DND-41 (cell line): ENCODE results near the gene GET4.

ENCODE experiments used
- ATAC-seq: fragments of 200-7000 bp; cut with Tn5 transposase; 3 replicates; pipeline ENCODE4 v1.9.1; 2021; ENCODE audit warnings: low read depth; ENCODE audit not compliant: insufficient read depth
- DNase-seq: peaks from one replicate; pipeline ENCODE4 v3.0.0-alpha.2; 2020
- H2AFZ ChIP-seq: 2 replicates; pipeline ENCODE4 v1.6.0; 2012; ENCODE audit warnings: low read depth, low read length
- H3K27ac ChIP-seq: 2 replicates; pipeline ENCODE4 v1.5.1; 2012; ENCODE audit warnings: low read length, inconsistent platforms
- H3K27me3 ChIP-seq: fragments of 200-600 bp; sonication (generic); 2 replicates; pipeline ENCODE4 v1.6.0; 2012; ENCODE audit warnings: low read length, mild to moderate bottlenecking, inconsistent platforms; ENCODE audit not compliant: insufficient read depth, poor library complexity
- H3K36me3 ChIP-seq: 2 replicates; pipeline ENCODE4 v1.5.1; 2012; ENCODE audit warnings: low read length, inconsistent platforms; ENCODE audit not compliant: insufficient read depth
- H3K4me1 ChIP-seq: 2 replicates; pipeline ENCODE4 v1.5.1; 2012; ENCODE audit warnings: mild to moderate bottlenecking, low read length; ENCODE audit not compliant: insufficient read depth
- H3K4me2 ChIP-seq: 2 replicates; pipeline ENCODE4 v1.6.0; 2012; ENCODE audit warnings: mild to moderate bottlenecking, moderate library complexity, low read length, inconsistent platforms; ENCODE audit not compliant: insufficient read depth
- H3K4me3 ChIP-seq, 2 experiments: fragments of 200-600 bp in 1 of 2; shearing (Covaris generic) in 1 of 2; 2 replicates each; pipeline ENCODE4 v1.5.1; 2012 to 2016; ENCODE audit warnings: inconsistent platforms in 2 of 2, low read length in 2 of 2, mild to moderate bottlenecking in 2 of 2, low read depth in 1 of 2, moderate library complexity in 1 of 2
- H3K79me2 ChIP-seq: 2 replicates; pipeline ENCODE4 v1.6.0; 2012; ENCODE audit warnings: low read length, inconsistent platforms; ENCODE audit not compliant: insufficient read depth
- H3K9ac ChIP-seq: 2 replicates; pipeline ENCODE4 v1.6.0; 2012; ENCODE audit warnings: low read depth, mild to moderate bottlenecking, inconsistent platforms, low read length, moderate library complexity
- H3K9me3 ChIP-seq: 2 replicates; pipeline ENCODE4 v1.5.1; 2012; ENCODE audit warnings: low read length, moderate library complexity, mild to moderate bottlenecking, inconsistent platforms; ENCODE audit not compliant: insufficient read depth, severe bottlenecking
- H4K20me1 ChIP-seq: 2 replicates; pipeline ENCODE4 v1.6.0; 2012; ENCODE audit warnings: low read length; ENCODE audit not compliant: insufficient read depth
- CTCF ChIP-seq: IDR thresholded peaks from 2 replicates; pipeline ENCODE4 v1.5.1; 2012; ENCODE audit warnings: borderline replicate concordance, low read length, moderate library complexity, mild to moderate bottlenecking; ENCODE audit not compliant: poor library complexity, severe bottlenecking; ENCODE audit errors: extremely low read depth
- EZH2 ChIP-seq: IDR thresholded peaks from 3 replicates; pipeline ENCODE4 v1.6.1; 2012; ENCODE audit warnings: borderline replicate concordance, low read depth, mild to moderate bottlenecking, moderate library complexity, low read length, inconsistent platforms; ENCODE audit not compliant: severe bottlenecking

GET4 gene

GRCh38 chr7:934469-935163 lies 58.3 kb downstream of the GET4 start:
- Histone ChIP-seq H3K79me2 (no peaks in the 10 kb centered on the region), H3K9ac (no peak overlapping the region), H3K36me3 (no peaks in the 10 kb centered on the region), H3K4me3 (no peak overlapping the region), H3K4me1 (no peaks in the 10 kb centered on the region), H4K20me1 (no peaks in the 10 kb centered on the region), H3K4me2 (no peak overlapping the region), H2AFZ (no peak overlapping the region), H3K27ac (no peak overlapping the region), H3K27me3 (no peaks in the 10 kb centered on the region), H3K9me3 (no peaks in the 10 kb centered on the region)
- ATAC-seq (no peak), DNase-seq (no peak)
- TF ChIP-seq EZH2 (no peak), CTCF (no peak)

- no peak overlapping the region for H3K9ac ChIP-seq
- ATAC-seq = no peak
- no peak overlapping the region for H3K27ac ChIP-seq
- H3K4me1 ChIP-seq = no peaks in the 10 kb centered on the region
- TF ChIP-seq EZH2 (no peak), CTCF (no peak)
- H3K27me3 ChIP-seq = no peaks in the 10 kb centered on the region
- H3K4me2 ChIP-seq = no peak overlapping the region
- no peak overlapping the region for H3K4me3 ChIP-seq
- H4K20me1 ChIP-seq = no peaks in the 10 kb centered on the region
- no peaks in the 10 kb centered on the region for H3K79me2 ChIP-seq
- no peak overlapping the region for H2AFZ ChIP-seq
- no peak for DNase-seq
- no peaks in the 10 kb centered on the region for H3K36me3 ChIP-seq
- H3K9me3 ChIP-seq = no peaks in the 10 kb centered on the region
Measured at GRCh38 chr7:935164-935873, 59.0 kb downstream of the GET4 start.

GRCh38 chr7:935874-936385 lies 59.6 kb downstream of the GET4 start:
- no peak overlapping the region for H3K4me2 ChIP-seq
- no peaks in the 10 kb centered on the region for H3K36me3 ChIP-seq
- ATAC-seq (no peak), DNase-seq (no peak)
- H3K79me2 ChIP-seq = no peaks in the 10 kb centered on the region
- no peak overlapping the region for H3K4me3 ChIP-seq
- H3K9me3 ChIP-seq = no peaks in the 10 kb centered on the region
- TF ChIP-seq EZH2 (no peak), CTCF (no peak)
- H2AFZ ChIP-seq = no peak overlapping the region
- no peaks in the 10 kb centered on the region for H3K27me3 ChIP-seq
- no peaks in the 10 kb centered on the region for H4K20me1 ChIP-seq
- H3K9ac ChIP-seq = no peak overlapping the region
- H3K4me1 ChIP-seq = no peaks in the 10 kb centered on the region
- no peak overlapping the region for H3K27ac ChIP-seq
